Aorta (tissue), 5 donors: ENCODE results near the gene SMCO2. TPM values are rescaled to one million over a fixed set of nuclear protein-coding genes. Genes with fewer than 3 reads are reported as not detected.

Experiments
- ATAC-seq: fragments of 200-7000 bp; cut with Tn5 transposase; one replicate; pipeline ENCODE4 v1.9.1; 2022; ENCODE audit warnings: moderate library complexity; ENCODE audit not compliant: low FRiP score
- DNase-seq, 2 donors: peaks; one replicate each; pipeline ENCODE4 v3.0.0-alpha.2; 2020
- H3K27ac ChIP-seq, 2 donors: one replicate each; pipeline ENCODE4 v1.5.1; 2013; ENCODE audit warnings: low read length in 2 of 2, mild to moderate bottlenecking in 2 of 2, moderate library complexity in 2 of 2, control low read depth in 1 of 2, inconsistent platforms in 1 of 2, low read depth in 1 of 2
- H3K27me3 ChIP-seq, 2 donors: one replicate each; pipeline ENCODE4 v1.6.1; 2013; ENCODE audit warnings: control low read depth in 1 of 2, low read length in 1 of 2, mild to moderate bottlenecking in 1 of 2, moderate library complexity in 1 of 2; ENCODE audit not compliant: insufficient read depth in 2 of 2, control insufficient read depth in 1 of 2
- H3K36me3 ChIP-seq, 2 donors: one replicate each; pipeline ENCODE4 v1.6.1; 2013; ENCODE audit warnings: control low read depth in 1 of 2, low read length in 1 of 2, mild to moderate bottlenecking in 1 of 2; ENCODE audit not compliant: insufficient read depth in 2 of 2, control insufficient read depth in 1 of 2
- H3K4me1 ChIP-seq, 2 donors: one replicate each; pipeline ENCODE4 v1.6.1; 2013; ENCODE audit warnings: low read length in 2 of 2, control low read depth in 1 of 2, mild to moderate bottlenecking in 1 of 2, moderate library complexity in 1 of 2; ENCODE audit not compliant: insufficient read depth in 2 of 2, control insufficient read depth in 1 of 2
- H3K4me3 ChIP-seq, 2 donors: one replicate each; pipeline ENCODE4 v1.5.1; 2013; ENCODE audit warnings: low read length in 2 of 2, control low read depth in 1 of 2, mild to moderate bottlenecking in 1 of 2
- H3K9me3 ChIP-seq: one replicate; pipeline ENCODE4 v1.6.1; 2013; ENCODE audit warnings: mild to moderate bottlenecking, low read length; ENCODE audit not compliant: control insufficient read depth
- WGBS, 2 donors: extraction: QIAGEN DNeasy Blood & Tissue Kit; methylation state at CpG; one replicate each; pipeline ENCODE4 v1.1.7; 2013; 5-methylcytosine and 5-hydroxymethylcytosine counted together
- intact Hi-C, 2 donors: fragments of 100-400 bp; cut with DNase I; formaldehyde crosslinking; loops; one replicate each; pipeline versions ENCODE4 v1.14.2 to v1.15.0; 2022
- polyA plus RNA-seq, 2 donors: library from polyadenylated mRNA; stranded (reverse); fragments of 200-250 nt; gene quantifications; one replicate each; pipeline ENCODE4 v1.2.3, GENCODE V29; 2013
- total RNA-seq, 2 donors: library from RNA; stranded (reverse); fragmentation: NEBNext Ultra II Directional; extraction: Animal tissue kit (Norgen Biotek cat#: 25700); gene quantifications; one replicate each; pipeline ENCODE4 v1.2.1, GENCODE V29; 2021
- donor health status: healthy with polysubstance abuse.
- donor health status: Bipolar disorder and iron deficiency.
- donor health status: DM: no; HTN: no; CAD: no.
- donor health status: DM: no; HTN: no; CAD: no.
- donor health status: DM: yes; HTN: yes; CAD: no.

Gene SMCO2
- total and polyA plus RNA-seq, 4 donors, result 0.52 to 0.90 (median 0.72) TPM; not detected in 1

- Histone ChIP-seq H3K27ac (peak overlapping the region in 1 of 2 donors; percentile 57), H3K27me3 (no peaks in the 10 kb centered on the region), H3K4me3 (no peak overlapping the region), H3K36me3 (no peaks in the 10 kb centered on the region), H3K4me1 (peaks cover 3 to 16% of the 10 kb centered on the region in 2 donors), H3K9me3 (no peaks in the 10 kb centered on the region)
- DNase-seq, result no peak
- no peak for ATAC-seq
- intact Hi-C loops, result loop anchor here in 1 of 2 donors (1.0 kb wide), 1 partner anchor 126 kb away; no protein-coding TSS in a partner anchor
- WGBS, 2 donors, result 59 to 62% methylated on average over 7 of the region's 7 CpGs
Measured at GRCh38 chr12:27530157-27530922, 83.8 kb downstream of the SMCO2 start.

GRCh38 chr12:27531896-27532295 lies 85.4 kb downstream of the SMCO2 start:
- H3K9me3 ChIP-seq, result no peaks in the 10 kb centered on the region
- ATAC-seq, result no peak
- peaks cover 1 to 16% of the 10 kb centered on the region in 2 donors for H3K4me1 ChIP-seq
- peaks cover 0 to 2% of the 10 kb centered on the region in 2 donors for H3K36me3 ChIP-seq
- 45 to 51% methylated on average over 4 of the region's 4 CpGs for WGBS, 2 donors
- no peak overlapping the region for H3K4me3 ChIP-seq
- intact Hi-C loops, result no loop called here
- peak overlapping the region in 1 of 2 donors; percentile 17 for H3K27ac ChIP-seq
- DNase-seq, result no peak
- no peaks in the 10 kb centered on the region for H3K27me3 ChIP-seq

GRCh38 chr12:27534060-27534764 lies 87.7 kb downstream of the SMCO2 start:
- 80 to 81% methylated on average over 6 of the region's 6 CpGs for WGBS, 2 donors
- no peak for ATAC-seq
- intact Hi-C loops, result no loop called here

GRCh38 chr12:27534765-27535161 lies 88.2 kb downstream of the SMCO2 start:
- H3K4me3 ChIP-seq, result no peak overlapping the region
- ATAC-seq (no peak), DNase-seq (no peak)
- H3K9me3 ChIP-seq, result no peaks in the 10 kb centered on the region
- WGBS, 2 donors, result 84 to 93% methylated on average over 1 of the region's 1 CpG
- H3K27ac ChIP-seq, result peak overlapping the region in 1 of 2 donors; percentile 28
- H3K27me3 ChIP-seq, result no peaks in the 10 kb centered on the region
- intact Hi-C loops, result no loop called here
- peaks cover 6 to 25% of the 10 kb centered on the region in 2 donors for H3K4me1 ChIP-seq
- peaks cover 0 to 2% of the 10 kb centered on the region in 2 donors for H3K36me3 ChIP-seq

More at GRCh38 chr12:27534060-27534764, 87.7 kb downstream of the SMCO2 start:
- no peaks in the 10 kb centered on the region for H3K9me3 ChIP-seq
- H3K36me3 ChIP-seq, result peaks cover 0 to 2% of the 10 kb centered on the region in 2 donors
- H3K27me3 ChIP-seq, result no peaks in the 10 kb centered on the region
- H3K4me3 ChIP-seq, result no peak overlapping the region
- H3K27ac ChIP-seq, result peak overlapping the region in 1 of 2 donors; percentile 28
- peaks cover 6 to 25% of the 10 kb centered on the region in 2 donors for H3K4me1 ChIP-seq
- DNase-seq, result no peak

- Histone ChIP-seq H3K9me3 (no peaks in the 10 kb centered on the region), H3K27me3 (no peaks in the 10 kb centered on the region), H3K4me1 (peaks cover 8 to 28% of the 10 kb centered on the region in 2 donors), H3K4me3 (no peak overlapping the region), H3K27ac (no peak overlapping the region), H3K36me3 (peaks cover 0 to 2% of the 10 kb centered on the region in 2 donors)
- whole genome bisulfite sequencing, 2 donors, result 95 to 98% methylated on average over 6 of the region's 6 CpGs
- intact Hi-C loops, result no loop called here
- DNase-seq, result no peak
- no peak for ATAC-seq
Measured at GRCh38 chr12:27535318-27535717, 88.8 kb downstream of the SMCO2 start.

- peak overlapping the region; percentile 93 to 98 for H3K27ac ChIP-seq
- ATAC-seq (peak; percentile 53), DNase-seq (no peak)
- intact Hi-C loops, result no loop called here
- H3K4me3 ChIP-seq, result peak overlapping the region in 1 of 2 donors; percentile 31
- 9 to 19% methylated on average over 8 of the region's 8 CpGs for WGBS, 2 donors
- H3K4me1 ChIP-seq, result peaks cover 13 to 25% of the 10 kb centered on the region in 2 donors
- peaks cover 0 to 2% of the 10 kb centered on the region in 2 donors for H3K36me3 ChIP-seq
- no peaks in the 10 kb centered on the region for H3K9me3 ChIP-seq
- no peaks in the 10 kb centered on the region for H3K27me3 ChIP-seq
Measured at GRCh38 chr12:27537855-27538675, 91.5 kb downstream of the SMCO2 start.

GRCh38 chr12:27539191-27539631 lies 92.7 kb downstream of the SMCO2 start:
- no peaks in the 10 kb centered on the region for H3K9me3 ChIP-seq
- peaks cover 0 to 2% of the 10 kb centered on the region in 2 donors for H3K36me3 ChIP-seq
- no peak overlapping the region for H3K4me3 ChIP-seq
- no peak for ATAC-seq
- H3K27ac ChIP-seq, result peak overlapping the region in 1 of 2 donors; percentile 45
- no peak for DNase-seq
- H3K27me3 ChIP-seq, result no peaks in the 10 kb centered on the region
- 3 to 6% methylated on average over 4 of the region's 4 CpGs for WGBS, 2 donors
- H3K4me1 ChIP-seq, result peaks cover 13 to 25% of the 10 kb centered on the region in 2 donors
- intact Hi-C loops, result no loop called here

- intact Hi-C loops, result no loop called here
- no peaks in the 10 kb centered on the region for H3K36me3 ChIP-seq
- WGBS, 2 donors, result 49 to 56% methylated on average over 8 of the region's 8 CpGs
- ATAC-seq (no peak), DNase-seq (no peak)
- no peaks in the 10 kb centered on the region for H3K9me3 ChIP-seq
- H3K4me1 ChIP-seq, result peaks cover 11 to 34% of the 10 kb centered on the region in 2 donors
- H3K27ac ChIP-seq, result peak overlapping the region; percentile 24 to 55
- H3K27me3 ChIP-seq, result no peaks in the 10 kb centered on the region
- H3K4me3 ChIP-seq, result no peak overlapping the region
Measured at GRCh38 chr12:27541031-27541719, 94.6 kb downstream of the SMCO2 start.
